HG02798 (cell line): Measurements from ENCODE around the gene ZNF485.
"Not testable (repeated sequence)": the region's sequence is repeated elsewhere in the genome, so short reads cannot be mapped to it uniquely, and the experiment has no call there.

Source experiments
- ATAC-seq: cut with Tn5 transposase; IDR thresholded peaks from one replicate; pipeline ENCODE4 v1.9.1; 2021; ENCODE audit warnings: mild to moderate bottlenecking; ENCODE audit not compliant: unreplicated experiment, poor library complexity

ZNF485 gene

DNA sequence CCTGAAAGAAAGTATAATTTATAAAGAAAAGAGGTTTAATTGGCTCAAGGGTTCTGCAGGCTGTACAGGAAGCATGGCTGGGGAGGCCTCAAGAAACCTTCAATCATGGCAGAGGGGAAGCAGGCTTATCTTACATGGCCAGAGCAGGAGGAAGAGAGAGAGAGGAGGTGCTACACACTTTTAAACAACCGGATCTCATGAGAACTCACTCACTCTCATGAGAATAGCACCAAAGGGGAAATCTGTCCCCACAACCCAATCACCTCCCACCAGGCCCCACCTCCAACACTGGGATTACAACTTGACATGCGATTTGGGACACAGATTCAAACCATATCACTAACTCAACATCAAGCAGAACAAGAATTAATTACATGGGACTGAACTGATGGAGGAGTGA, 6.9 kb upstream of the ZNF485 start:
- ATAC-seq, result no peak

DNA sequence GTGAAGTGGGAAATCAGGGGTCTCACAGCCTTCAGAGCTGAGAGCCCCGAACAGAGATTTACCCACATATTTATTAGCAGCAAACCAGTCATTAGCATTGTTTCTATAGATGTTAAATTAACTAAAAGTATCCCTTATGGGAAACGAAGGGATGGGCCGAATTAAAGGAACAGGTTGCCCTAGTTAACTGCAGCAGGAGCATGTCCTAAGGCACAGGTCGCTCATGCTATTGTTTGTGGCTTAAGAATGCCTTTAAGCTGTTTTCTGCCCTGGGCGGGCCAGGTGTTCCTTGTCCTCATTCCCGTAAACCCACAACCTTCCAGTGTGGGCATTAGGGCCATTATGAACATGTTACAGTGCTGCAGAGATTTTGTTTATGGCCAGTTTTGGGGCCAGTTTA, 4.7 kb upstream of the ZNF485 start:
- ATAC-seq, result not testable (repeated sequence)

DNA sequence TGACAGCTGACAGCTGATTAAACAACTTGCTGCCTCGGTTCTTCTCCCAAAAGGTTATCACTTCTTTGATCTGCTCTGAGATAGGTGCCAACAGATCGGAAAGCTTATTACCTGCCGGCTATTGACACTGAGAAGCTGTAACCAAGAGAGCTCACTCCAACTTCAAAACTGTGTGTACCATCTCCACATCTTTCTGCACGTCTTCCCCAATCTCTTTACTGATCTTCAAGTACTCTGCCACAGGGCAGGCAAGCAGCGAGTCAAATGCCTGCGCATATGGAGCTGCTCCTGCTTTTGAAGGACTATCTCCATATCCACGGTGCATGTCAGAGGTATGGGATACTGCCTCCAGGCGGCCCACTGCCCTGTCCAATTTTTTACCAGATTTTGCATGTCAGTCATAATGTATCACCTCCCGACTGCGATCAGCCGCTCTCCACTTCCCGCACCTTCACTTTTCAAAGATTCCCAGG, 352 bp upstream of the ZNF485 start:
- ATAC-seq, result peak; percentile 26

DNA sequence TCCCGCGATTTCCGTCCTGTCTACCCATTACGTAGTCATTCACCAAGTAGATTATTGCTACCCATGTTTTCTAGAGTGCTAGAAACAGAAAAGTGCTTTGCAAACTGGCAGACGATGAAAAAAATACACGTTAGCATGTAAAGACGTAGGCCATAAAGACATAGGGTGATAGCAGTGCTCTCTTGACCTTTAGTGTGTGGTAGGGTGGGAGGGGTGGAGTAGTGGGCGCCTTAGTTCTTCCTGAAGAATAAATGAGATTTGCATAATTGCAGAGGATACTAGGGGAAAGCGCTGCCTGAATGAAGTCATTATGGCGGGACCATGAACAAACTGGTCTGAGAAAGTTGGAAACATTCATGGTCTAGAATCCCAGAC, 948 bp downstream of the ZNF485 start:
- no peak for ATAC-seq

DNA sequence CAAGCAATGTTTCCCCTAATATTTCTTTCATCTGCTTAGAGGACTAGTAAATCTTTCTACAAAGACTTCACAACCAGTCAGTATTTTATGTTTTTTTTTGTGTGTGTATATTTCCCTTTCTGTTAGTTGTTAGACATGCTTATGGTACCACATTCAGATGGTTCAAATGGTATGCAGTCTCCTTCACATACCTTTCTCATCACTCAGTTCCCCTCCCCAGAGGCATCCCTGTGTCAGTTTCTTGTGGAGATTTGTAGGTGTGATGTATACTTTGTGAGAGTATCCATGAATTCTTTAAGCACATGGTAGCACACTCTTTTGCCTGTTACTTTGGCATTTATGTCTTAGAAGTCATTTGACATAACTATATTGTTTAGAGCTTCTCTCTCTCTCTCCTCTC, 4.4 kb downstream of the ZNF485 start:
- ATAC-seq, result no peak

DNA sequence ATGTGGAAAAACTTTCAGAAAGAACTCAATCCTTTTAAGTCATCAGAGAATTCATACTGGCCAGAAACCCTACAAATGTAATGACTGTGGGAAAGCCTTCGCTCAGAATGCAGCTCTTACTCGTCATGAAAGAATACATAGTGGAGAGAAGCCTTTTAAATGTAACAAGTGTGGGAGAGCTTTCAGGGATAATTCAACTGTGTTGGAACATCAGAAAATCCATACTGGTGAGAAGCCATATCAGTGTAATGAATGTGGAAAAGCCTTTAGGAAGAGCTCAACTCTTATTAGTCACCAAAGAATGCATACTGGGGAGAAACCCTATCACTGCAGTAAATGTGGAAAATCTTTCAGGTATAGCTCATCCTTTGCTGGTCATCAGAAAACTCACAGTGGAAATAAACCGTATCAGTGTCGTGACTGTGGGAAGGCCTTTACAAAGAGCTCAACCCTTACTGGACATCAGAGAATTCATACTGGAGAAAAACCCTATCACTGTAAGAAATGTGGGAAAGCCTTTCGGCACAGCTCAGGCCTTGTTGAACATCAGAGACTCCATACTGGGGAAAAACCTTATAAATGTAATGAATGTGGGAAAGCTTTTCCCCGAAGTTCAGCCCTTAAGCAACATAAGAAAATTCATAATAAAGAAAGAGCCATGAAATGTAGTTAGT, 10.6 kb downstream of the ZNF485 start:
- no peak for ATAC-seq

DNA sequence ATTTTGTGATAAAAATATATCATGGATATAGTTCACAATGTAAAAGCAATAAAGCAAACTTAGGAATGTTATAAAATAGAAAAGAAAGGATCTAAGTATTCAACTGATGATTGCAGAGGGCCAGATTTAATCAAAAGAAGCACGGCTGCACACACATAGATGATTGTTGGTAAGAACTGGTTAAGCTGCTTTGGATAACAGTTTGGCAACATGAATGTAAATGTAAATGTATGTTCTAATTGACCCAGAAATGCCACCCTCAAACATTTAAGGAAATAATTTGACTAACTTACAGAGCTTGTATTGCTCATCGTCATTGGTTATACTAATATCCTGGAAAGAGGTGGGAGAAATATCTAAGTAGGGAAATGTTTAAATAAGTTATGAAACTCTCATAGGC, 13.1 kb downstream of the ZNF485 start:
- no peak for ATAC-seq

DNA sequence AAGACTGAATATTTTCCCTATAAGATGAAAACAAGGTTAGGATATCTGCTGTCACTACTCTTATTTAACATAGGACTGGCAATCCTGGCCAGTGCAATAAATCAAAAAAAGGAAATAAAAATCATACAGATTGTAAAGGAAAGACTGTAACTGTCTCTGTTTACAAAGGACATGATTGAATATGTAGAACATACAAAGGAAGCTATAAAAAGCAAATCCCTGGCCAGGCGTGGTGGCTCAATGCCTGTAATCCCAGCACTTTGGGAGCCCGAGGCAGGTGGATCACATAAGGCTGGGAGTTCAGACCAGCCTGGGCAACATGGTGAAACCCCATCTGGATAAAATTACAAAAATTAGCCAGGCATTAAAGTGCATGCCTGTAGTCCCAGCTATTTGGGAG, 15.8 kb downstream of the ZNF485 start:
- ATAC-seq, result no peak

DNA sequence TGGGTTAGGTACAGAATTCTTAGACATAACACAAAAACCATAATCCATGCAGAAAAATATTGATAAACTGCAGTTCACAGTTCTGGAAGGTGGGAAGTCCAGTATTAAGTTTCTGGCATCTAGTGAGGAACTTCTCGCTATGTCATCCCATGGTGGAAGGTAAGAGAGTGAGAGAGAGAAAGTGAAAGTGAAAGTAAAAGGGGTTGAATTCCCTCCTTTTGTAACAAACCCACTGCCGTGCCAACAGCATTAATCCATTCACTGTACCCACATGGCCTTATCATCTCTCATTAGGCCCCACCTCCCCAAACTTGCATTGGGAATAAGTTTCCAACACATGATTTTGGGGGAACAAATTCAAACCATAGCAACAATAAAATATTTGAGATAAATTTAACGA, 17.1 kb downstream of the ZNF485 start:
- ATAC-seq, result no peak

DNA sequence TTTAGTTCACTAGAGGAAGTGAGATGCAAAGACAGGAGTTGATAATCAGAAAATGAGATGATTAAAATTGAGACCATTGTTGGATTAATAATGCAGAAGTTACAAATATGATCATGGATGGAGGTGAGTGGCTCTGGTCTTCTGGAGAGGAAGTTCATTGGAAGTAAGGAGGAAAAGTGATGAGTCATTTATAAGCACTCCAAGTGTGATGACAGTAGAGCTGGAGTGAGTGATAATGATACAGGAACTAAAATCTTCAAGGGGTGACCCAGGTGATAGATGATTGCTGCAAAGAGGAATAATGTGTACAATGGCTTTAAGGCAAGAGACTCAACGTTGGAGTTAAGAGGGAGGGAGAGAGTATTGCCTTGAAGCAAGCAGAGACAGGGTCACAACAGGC, 21.7 kb downstream of the ZNF485 start:
- no peak for ATAC-seq

DNA sequence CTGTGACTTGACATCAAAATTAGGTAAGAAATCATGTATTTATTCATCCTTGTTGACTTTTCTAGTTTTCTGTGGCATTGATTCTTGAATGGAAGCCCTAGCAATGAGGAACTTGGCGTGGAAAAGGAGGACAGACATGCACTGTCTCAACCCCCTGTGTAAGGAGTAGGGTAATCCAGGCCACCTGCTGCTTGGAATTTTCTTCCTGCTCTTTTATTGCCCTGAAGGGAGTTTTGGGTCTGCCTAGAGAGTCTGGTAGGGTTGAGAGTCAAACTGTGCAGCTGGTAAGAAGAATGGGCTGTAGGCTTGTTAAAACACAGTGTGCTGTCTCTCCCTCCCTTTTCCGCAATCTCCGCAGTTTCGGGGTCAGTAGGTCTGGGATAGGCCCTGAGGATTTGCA, 22.7 kb downstream of the ZNF485 start:
- ATAC-seq, result no peak

DNA sequence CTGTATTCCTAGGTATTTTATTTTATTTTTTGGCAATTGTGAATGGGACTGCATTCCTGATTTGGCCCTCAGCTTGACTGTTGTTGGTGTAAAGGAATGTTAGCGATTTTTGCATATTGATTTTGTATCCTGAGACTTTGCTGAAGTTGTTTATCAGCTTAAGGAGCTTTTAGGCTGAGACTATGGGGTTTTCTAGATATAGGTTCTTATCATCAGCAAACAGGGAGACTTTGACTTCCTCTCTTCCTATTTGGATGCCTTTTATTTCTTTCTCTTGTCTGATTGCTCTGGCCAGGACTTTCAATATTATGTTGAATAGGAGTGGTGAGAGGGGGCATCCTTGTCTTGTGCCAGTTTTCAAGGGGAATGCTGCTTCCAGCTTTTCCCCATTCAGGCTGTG, 29.6 kb downstream of the ZNF485 start:
- ATAC-seq, result not testable (repeated sequence)

DNA sequence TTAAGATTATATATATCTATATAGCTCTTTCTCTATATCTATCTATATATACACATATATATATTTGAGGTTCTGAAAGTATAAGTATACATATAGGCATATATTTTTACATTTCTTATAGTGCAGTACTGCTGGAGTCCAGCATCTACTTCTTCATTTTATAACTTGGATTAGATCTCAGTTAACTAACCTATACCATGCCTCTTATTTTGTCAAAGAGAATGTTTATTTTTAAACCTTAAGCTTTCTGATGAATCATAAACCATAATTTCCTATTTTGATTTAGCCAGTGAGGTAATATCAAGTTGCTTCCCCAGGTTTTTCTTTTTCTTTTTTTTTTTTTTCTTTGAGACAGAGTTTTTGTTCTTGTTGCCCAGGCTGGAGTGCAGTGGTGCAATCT, 34.4 kb downstream of the ZNF485 start:
- no peak for ATAC-seq

DNA sequence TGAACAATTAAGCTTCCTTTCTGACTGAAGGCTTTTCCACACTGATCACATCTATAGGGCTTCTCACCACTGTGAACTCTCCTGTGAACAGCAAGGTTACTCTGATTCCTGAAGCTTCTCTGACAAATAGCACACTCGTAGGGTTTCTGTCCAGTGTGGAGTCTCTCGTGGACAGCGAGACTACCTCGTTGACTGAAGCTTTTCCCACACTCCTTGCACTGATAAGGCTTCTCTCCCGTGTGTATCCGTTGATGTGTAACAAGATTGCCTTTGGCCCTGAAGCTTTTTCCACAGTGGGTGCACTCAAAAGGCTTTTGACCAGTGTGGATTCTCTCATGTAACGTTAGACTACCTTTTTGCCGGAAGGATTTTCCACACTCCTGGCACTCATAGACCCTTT, 38.0 kb downstream of the ZNF485 start:
- ATAC-seq, result no peak

DNA sequence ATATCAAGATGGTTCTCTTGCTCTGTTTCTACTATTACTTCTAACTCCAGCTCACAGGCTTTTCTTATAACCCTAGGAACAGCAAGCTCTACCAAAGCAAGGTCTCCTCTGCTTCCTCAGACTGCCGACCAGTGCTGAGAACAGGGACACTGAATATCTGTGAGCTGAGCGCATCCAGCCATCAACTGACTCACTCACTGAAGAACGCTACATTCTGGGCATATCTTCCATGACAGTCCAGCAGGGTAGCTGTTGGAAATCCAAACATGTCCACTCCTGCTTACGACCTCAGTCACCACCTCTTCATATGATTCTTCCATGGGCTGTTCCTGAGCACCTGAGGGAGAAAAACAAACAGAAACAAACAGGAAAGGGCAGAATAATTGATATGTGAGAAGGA, 39.6 kb downstream of the ZNF485 start:
- ATAC-seq, result no peak

DNA sequence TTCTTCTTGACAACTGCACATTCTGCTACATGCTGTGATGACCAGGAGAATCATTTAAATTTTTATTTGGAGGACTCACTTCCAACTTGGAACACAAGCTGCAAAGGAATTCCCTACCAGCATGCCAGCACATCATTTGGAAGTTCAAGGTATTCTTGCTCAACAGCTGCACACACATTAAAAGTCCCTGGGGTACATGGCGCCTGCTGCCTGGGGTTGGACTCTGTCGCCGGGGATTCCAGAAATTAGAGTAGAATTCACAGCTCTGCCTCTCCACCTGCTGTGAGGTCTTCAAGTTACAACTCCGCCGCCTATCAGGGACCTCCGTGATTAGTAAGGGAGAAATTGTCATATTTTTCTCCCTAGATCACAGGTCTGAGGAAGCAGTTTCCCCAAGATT, 41.3 kb downstream of the ZNF485 start:
- no peak for ATAC-seq

DNA sequence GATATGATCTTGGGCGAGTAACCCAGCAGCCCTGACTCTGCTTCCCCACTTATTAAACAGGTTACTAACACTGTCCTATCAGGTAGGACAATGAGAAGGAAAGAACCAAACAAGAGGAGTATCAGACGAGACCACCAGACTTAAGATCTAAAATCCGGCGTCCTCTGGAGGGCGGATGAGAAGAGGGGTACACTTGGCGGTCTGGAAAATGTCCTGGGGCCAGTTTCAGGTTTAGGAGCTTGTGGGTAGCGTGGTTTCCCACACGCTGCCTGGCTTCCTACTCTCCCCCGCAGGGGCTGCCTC, 41.8 kb downstream of the ZNF485 start:
- no peak for ATAC-seq

DNA sequence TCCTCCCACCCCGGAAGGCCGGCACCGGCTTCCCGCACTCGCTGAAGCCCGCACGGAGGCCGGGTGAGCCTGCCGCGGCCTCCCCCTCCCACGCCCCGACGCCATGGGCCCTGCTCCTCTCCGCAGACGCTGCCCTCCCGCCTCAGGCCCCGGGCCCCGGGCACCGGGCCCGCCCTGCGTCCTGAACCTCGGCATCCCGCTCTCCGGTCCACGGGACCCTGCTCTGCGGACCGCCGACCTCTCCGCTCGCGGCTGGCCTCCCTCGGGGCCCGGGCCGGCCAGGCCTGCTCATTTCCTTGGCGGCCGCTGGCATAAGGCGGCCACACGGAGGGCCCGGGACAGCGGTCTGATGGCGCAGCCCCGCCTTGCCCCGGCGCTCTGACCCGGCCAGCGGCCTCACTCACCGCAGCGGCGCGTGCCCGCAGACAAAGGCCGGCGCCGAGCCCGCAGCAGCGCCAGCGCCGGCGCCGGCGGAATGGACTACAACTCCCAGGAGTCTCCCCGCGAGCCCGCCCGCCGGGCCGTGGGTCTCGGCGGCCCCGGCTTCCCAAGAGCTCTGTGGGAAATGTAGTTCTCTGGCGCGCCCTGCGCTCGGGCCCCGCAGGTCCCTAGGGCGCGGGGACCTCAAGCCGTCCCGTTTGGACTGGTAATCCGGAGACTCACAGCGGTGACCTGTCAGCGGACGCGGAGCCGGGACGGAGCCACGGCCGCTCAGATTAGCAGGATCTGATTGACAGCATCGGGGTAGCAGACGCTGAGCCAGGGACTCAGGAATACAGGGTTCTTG, 42.4 kb downstream of the ZNF485 start, which contains the start of gene ZNF32:
ZNF32 (minus strand) TSS at position 484 of the 787 bp plus-strand sequence. CDS start 2,748 bp downstream, outside the sequence.
- ATAC-seq, result peak; percentile 99

DNA sequence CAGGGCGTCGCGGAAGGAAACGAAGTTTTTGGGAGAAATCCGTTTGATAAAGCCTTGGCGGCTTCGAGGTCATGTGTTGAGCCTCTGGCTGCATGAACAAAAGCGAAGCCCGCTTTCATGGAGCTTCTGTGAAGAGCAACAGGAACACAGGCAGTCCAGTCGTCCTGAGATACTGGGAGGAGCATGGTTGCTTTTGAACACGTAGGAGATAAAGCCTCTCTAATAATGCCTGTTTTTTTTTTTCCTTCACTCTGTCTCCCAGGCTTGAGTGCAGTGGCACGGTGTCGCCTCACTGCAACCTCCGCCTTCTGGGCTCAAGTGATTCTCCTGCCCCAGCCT, 42.9 kb downstream of the ZNF485 start:
- peak; percentile 2 for ATAC-seq

DNA sequence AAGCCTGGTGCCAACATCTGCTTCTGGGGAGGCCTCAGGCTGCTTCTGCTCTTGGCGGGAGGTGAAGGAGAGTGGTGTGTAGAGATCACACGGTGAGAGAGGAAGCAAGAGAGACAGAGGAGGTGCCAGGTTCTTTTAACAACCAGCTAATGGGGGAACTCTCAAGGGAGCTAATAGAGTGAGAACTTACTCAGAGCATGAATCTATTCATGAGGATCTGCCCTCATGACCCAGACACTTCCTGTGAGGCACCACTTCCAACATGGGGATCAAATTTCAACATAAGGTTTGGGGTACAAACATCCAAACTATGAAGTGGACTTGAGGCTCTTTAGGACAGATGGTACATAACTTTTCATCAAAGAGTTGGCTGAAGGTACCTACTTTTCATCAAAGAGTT, 47.5 kb downstream of the ZNF485 start:
- ATAC-seq, result no peak

DNA sequence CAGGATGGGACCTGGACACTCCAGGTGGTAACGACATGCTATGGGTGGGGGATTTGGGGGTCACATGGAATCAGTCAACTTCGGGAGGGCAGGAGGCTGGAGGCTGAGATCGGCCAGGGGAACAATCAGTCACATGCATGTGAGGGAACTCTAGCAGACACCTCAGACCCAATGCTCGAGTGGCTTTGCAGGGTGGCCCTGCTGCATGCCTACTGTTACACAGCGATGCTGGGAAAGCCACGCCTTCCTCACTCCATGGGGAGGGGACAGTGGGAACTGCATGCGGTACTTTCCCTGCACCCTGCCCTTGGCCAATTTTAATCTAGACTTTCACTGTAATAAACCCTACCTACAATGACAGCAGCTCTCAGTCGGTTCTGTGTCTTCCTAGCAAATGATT, 49.1 kb downstream of the ZNF485 start:
- ATAC-seq, result no peak

DNA sequence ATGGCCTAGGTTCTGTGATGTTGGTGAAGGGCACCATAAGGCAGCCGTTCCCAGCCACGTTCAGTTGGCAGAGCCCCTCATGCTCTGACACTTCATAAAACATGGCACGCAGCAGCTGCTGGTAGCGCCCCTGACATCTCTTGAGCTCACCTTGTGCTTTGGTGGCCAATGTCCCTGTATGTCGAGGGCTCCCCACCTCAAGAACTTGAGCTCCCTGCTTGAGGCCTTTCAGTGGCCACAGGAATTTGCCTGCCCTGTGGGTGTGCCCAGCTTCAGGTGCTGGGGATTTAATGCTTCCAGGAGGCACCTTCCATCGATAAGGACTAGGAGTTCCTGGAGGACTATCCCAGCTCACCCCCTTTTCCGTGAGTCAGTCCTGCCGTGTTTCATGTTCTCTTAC, 52.0 kb downstream of the ZNF485 start:
- ATAC-seq, result no peak
